ENCODE measurements around the gene ZNF792. TPM values are rescaled to one million over a fixed set of nuclear protein-coding genes. Genes with fewer than 3 reads are reported as not detected.

The ZNF792 gene
- total RNA-seq (1 to 10 TPM; 1.5 to 4.2 (median 2.0) TPM), polyA plus RNA-seq (1 to 10 TPM in 1 of 3 donors, under 1 TPM in 2; 0.83 to 1.3 (median 0.93) TPM)
- long read RNA-seq, donor 1, partial matches to known transcripts, result 0 of 2 reads
- long read RNA-seq, donor 1, other reads (novel, unspliced or antisense), result 0 of 2 reads
- long read RNA-seq, donor 2, partial matches to known transcripts, result 0 of 2 reads
- long read RNA-seq, donor 2, other reads (novel, unspliced or antisense), result 0 of 2 reads

GRCh38 chr19:34963573-34964406, at the start of gene ZNF792:
TSS of gene ZNF792 (minus strand) at chr19:34964229. CDS start at chr19:34963662, 567 bp downstream.
- Histone ChIP-seq H3K4me3 (peak within 1 kb of the TSS; percentile 99), H3K27me3 (ENCODE audit: insufficient read depth in 3 of 3, low read length in 2 of 3) (no peaks in the 10 kb centered on the region), H3K4me1 (peaks cover 11% of the 10 kb centered on the region), H3K9me3 (peaks cover 15% of the 10 kb centered on the region), H3K36me3 (ENCODE audit: insufficient read depth in 1 of 2, low read depth in 1 of 2) (peaks cover 16 to 21% of the 10 kb centered on the region in 2 donors), H3K27ac (peak within 1 kb of the TSS; percentile 63)
- WGBS, 3 donors, result 0 to 1% (median 0%) methylated on average over 42 to 78 of the region's 78 CpGs
- ATAC-seq, result peak; percentile 68 to 90 (median 80)
- intact Hi-C loops (cut with DNase I), result no loop called here
- TF ChIP-seq, protein P1, sequence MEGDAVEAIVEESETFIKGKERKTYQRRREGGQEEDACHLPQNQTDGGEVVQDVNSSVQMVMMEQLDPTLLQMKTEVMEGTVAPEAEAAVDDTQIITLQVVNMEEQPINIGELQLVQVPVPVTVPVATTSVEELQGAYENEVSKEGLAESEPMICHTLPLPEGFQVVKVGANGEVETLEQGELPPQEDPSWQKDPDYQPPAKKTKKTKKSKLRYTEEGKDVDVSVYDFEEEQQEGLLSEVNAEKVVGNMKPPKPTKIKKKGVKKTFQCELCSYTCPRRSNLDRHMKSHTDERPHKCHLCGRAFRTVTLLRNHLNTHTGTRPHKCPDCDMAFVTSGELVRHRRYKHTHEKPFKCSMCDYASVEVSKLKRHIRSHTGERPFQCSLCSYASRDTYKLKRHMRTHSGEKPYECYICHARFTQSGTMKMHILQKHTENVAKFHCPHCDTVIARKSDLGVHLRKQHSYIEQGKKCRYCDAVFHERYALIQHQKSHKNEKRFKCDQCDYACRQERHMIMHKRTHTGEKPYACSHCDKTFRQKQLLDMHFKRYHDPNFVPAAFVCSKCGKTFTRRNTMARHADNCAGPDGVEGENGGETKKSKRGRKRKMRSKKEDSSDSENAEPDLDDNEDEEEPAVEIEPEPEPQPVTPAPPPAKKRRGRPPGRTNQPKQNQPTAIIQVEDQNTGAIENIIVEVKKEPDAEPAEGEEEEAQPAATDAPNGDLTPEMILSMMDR (IDR thresholded peaks at IDR 0.05), result no peak
- DNase-seq, result peak; percentile 70 to 82

- no peak overlapping the region for H3K27ac ChIP-seq
- H3K4me3 ChIP-seq, result no peak overlapping the region
- ATAC-seq (peak; percentile 74 to 85 (median 78)), DNase-seq (peak; percentile 75 to 86)
- WGBS, 3 donors, result 54 to 58% (median 54%) methylated on average over 31 to 32 of the region's 32 CpGs
- intact Hi-C loops (cut with DNase I), result loop anchor here (1.0 to 2.0 kb wide), 2 partner anchors 40 kb away; no protein-coding TSS in a partner anchor
- TF ChIP-seq, protein P1 (IDR thresholded peaks at IDR 0.05), result peak; percentile 94
- H3K4me1 ChIP-seq, result peaks cover 8% of the 10 kb centered on the region
- H3K9me3 ChIP-seq, result no peaks in the 10 kb centered on the region
- H3K27me3 ChIP-seq (ENCODE audit: insufficient read depth in 3 of 3, low read length in 2 of 3), result no peaks in the 10 kb centered on the region
- peaks cover 0 to 82% of the 10 kb centered on the region in 2 donors for H3K36me3 ChIP-seq (ENCODE audit: insufficient read depth in 1 of 2, low read depth in 1 of 2)
Measured at GRCh38 chr19:35013041-35013819, 49.2 kb upstream of the ZNF792 start.

GRCh38 chr19:35011737-35012682, 48.0 kb upstream of the ZNF792 start:
- Histone ChIP-seq H3K4me1 (peaks cover 8% of the 10 kb centered on the region), H3K4me3 (no peak overlapping the region), H3K9me3 (no peaks in the 10 kb centered on the region), H3K36me3 (ENCODE audit: insufficient read depth in 1 of 2, low read depth in 1 of 2) (peaks cover 0 to 70% of the 10 kb centered on the region in 2 donors), H3K27ac (no peak overlapping the region), H3K27me3 (ENCODE audit: insufficient read depth in 3 of 3, low read length in 2 of 3) (no peaks in the 10 kb centered on the region)
- intact Hi-C loops (cut with DNase I), result loop anchor here in 1 of 2 donors (2.0 kb wide), 1 partner anchor 39 kb away; no protein-coding TSS in a partner anchor
- 80 to 88% (median 83%) methylated on average over 18 of the region's 18 CpGs for WGBS, 3 donors
- ATAC-seq (no peak), DNase-seq (no peak)
- TF ChIP-seq, protein P1 (IDR thresholded peaks at IDR 0.05), result no peak

Measured in psoas muscle (tissue), 8 donors.